IMR-90 (cell line): ENCODE results near the gene ENPP3. TPM values are rescaled to one million over a fixed set of nuclear protein-coding genes. Genes with fewer than 3 reads are reported as not detected.

ENCODE experiments used
- ATAC-seq: fragments of 200-7000 bp; cut with Tn5 transposase; 2 replicates; pipeline ENCODE4 v1.9.1; 2020; ENCODE audit warnings: low read depth, mild to moderate bottlenecking, moderate library complexity
- BruUV-seq: library from RNA; stranded (reverse); fragments of 400-500 nt; replicated peaks from 2 replicates; lab custom pipeline; 2021; lab: Mats Ljungman, UMichigan
- CTCF ChIA-PET: fragments of 300-600 bp; formaldehyde crosslinking; extraction: SDS; loops from one replicate; lab custom pipeline; 2021; ENCODE audit warnings: antibody characterized with exemption; lab: Yijun Ruan, JAX
- POLR2A ChIA-PET: fragments of 300-600 bp; sonication (Branson Sonifier 250); formaldehyde crosslinking; loops from one replicate; lab custom pipeline; 2022; ENCODE audit warnings: antibody characterized with exemption; ENCODE audit not compliant: unreplicated experiment; lab: Charles Lee
- DNase-seq: peaks from one replicate; pipeline ENCODE4 v3.0.0; 2013
- H2AFZ ChIP-seq: replicated peaks from 2 replicates; pipeline ENCODE3; 2013; ENCODE audit warnings: low read length, mild to moderate bottlenecking; ENCODE audit not compliant: poor library complexity
- H2AK5ac ChIP-seq: 2 replicates; pipeline ENCODE4 v1.6.1; 2013; ENCODE audit warnings: low read depth, low read length, inconsistent platforms
- H2AK9ac ChIP-seq: replicated peaks from 2 replicates; pipeline ENCODE3; 2013; ENCODE audit warnings: mild to moderate bottlenecking, low read depth, low read length, moderate library complexity; ENCODE audit not compliant: poor library complexity
- H2BK120ac ChIP-seq: 2 replicates; pipeline ENCODE4 v1.6.1; 2013; ENCODE audit warnings: low read depth, low read length, inconsistent platforms
- H2BK15ac ChIP-seq: 3 replicates; pipeline ENCODE4 v1.6.1; 2013; ENCODE audit warnings: low read depth, low read length, inconsistent platforms
- H2BK20ac ChIP-seq: 2 replicates; pipeline ENCODE4 v1.6.1; 2013; ENCODE audit warnings: low read depth, mild to moderate bottlenecking, inconsistent platforms, low read length, moderate library complexity
- H2BK5ac ChIP-seq: 2 replicates; pipeline ENCODE4 v1.6.1; 2013; ENCODE audit warnings: mild to moderate bottlenecking, low read depth, low read length, inconsistent platforms; ENCODE audit not compliant: poor library complexity, severe bottlenecking
- H3K14ac ChIP-seq: replicated peaks from 2 replicates; pipeline ENCODE4 v1.6.1; 2013; ENCODE audit warnings: low read depth, low read length, inconsistent platforms
- H3K18ac ChIP-seq: 2 replicates; pipeline ENCODE4 v1.6.1; 2013; ENCODE audit warnings: low read depth, low read length, control low read depth
- H3K23ac ChIP-seq: 2 replicates; pipeline ENCODE4 v1.6.1; 2013; ENCODE audit warnings: low read depth, low read length, inconsistent platforms
- H3K27ac ChIP-seq: 2 replicates; pipeline ENCODE4 v1.5.1; 2013; ENCODE audit warnings: mild to moderate bottlenecking, control low read depth, low read length; ENCODE audit not compliant: insufficient read depth
- H3K27me3 ChIP-seq: 2 replicates; pipeline ENCODE4 v1.6.1; 2013; ENCODE audit warnings: low read length; ENCODE audit not compliant: control insufficient read depth, insufficient read depth
- H3K36me3 ChIP-seq: 2 replicates; pipeline ENCODE4 v1.6.1; 2013; ENCODE audit warnings: low read length, mixed read lengths; ENCODE audit not compliant: control insufficient read depth, insufficient read depth
- H3K4ac ChIP-seq: 2 replicates; pipeline ENCODE4 v1.6.1; 2013; ENCODE audit warnings: low read depth, low read length, inconsistent platforms
- H3K4me1 ChIP-seq: 2 replicates; pipeline ENCODE4 v1.6.1; 2013; ENCODE audit warnings: low read length, mixed read lengths; ENCODE audit not compliant: control insufficient read depth, insufficient read depth
- H3K4me2 ChIP-seq: 2 replicates; pipeline ENCODE4 v1.6.1; 2013; ENCODE audit warnings: low read depth, mild to moderate bottlenecking, control low read depth, low read length, moderate library complexity
- H3K4me3 ChIP-seq: 2 replicates; pipeline ENCODE4 v1.5.1; 2013; ENCODE audit warnings: low read depth, mild to moderate bottlenecking, control low read depth, low read length, moderate library complexity; ENCODE audit not compliant: insufficient read depth
- H3K56ac ChIP-seq: 2 replicates; pipeline ENCODE4 v1.6.1; 2013; ENCODE audit warnings: low read length, inconsistent platforms; ENCODE audit not compliant: insufficient read depth; ENCODE audit errors: extremely low read depth
- H3K79me1 ChIP-seq, 2 experiments: 2 replicates each; pipeline ENCODE4 v1.6.1; 2013; ENCODE audit warnings: low read length in 2 of 2, inconsistent platforms in 1 of 2, low read depth in 1 of 2
- H3K9ac ChIP-seq: 2 replicates; pipeline ENCODE4 v1.6.1; 2013; ENCODE audit warnings: low read depth, low read length, control low read depth
- H3K9me1 ChIP-seq: 2 replicates; pipeline ENCODE4 v1.6.1; 2013; ENCODE audit warnings: low read length, inconsistent platforms; ENCODE audit not compliant: insufficient read depth
- H3K9me3 ChIP-seq: 2 replicates; pipeline ENCODE4 v1.6.1; 2013; ENCODE audit warnings: low read length; ENCODE audit not compliant: control insufficient read depth, insufficient read depth
- H4K20me1 ChIP-seq: 2 replicates; pipeline ENCODE4 v1.6.1; 2013; ENCODE audit warnings: low read length, inconsistent platforms; ENCODE audit not compliant: insufficient read depth
- H4K5ac ChIP-seq: 2 replicates; pipeline ENCODE4 v1.6.1; 2013; ENCODE audit warnings: mild to moderate bottlenecking, low read depth, low read length, control low read depth
- H4K8ac ChIP-seq, 2 experiments: 2 replicates each; pipeline ENCODE4 v1.6.1; 2013; ENCODE audit warnings: low read depth in 2 of 2, low read length in 2 of 2, control low read depth in 1 of 2, inconsistent platforms in 1 of 2
- H4K91ac ChIP-seq: 2 replicates; pipeline ENCODE4 v1.6.1; 2013; ENCODE audit warnings: low read depth, low read length, inconsistent platforms; ENCODE audit not compliant: insufficient read depth
- BHLHE40 ChIP-seq: fragments of 150-350 bp; IDR thresholded peaks from 2 replicates; pipeline ENCODE4 v1.6.1; 2016; ENCODE audit warnings: mild to moderate bottlenecking, low read depth, low read length
- CEBPB ChIP-seq: IDR thresholded peaks from 2 replicates; pipeline ENCODE4 v1.6.1; 2012; ENCODE audit warnings: low read depth, low read length, improper control_type of control experiment
- CHD1 ChIP-seq: IDR thresholded peaks from 2 replicates; pipeline ENCODE4 v1.6.1; 2012; ENCODE audit warnings: low read depth, low read length, improper control_type of control experiment
- CTCF ChIP-seq: conservative IDR thresholded peaks from 2 replicates; pipeline ENCODE4 v1.5.1; 2012; ENCODE audit warnings: mild to moderate bottlenecking, low read depth, low read length, improper control_type of control experiment
- ELK1 ChIP-seq: fragments of 150-350 bp; IDR thresholded peaks from 2 replicates; pipeline ENCODE4 v1.6.1; 2016; ENCODE audit warnings: low read depth, mild to moderate bottlenecking, low read length, moderate library complexity, borderline replicate concordance
- FOS ChIP-seq: fragments of 150-350 bp; IDR thresholded peaks from 2 replicates; pipeline ENCODE4 v1.6.1; 2016; ENCODE audit warnings: low read depth, low read length
- MAFK ChIP-seq: IDR thresholded peaks from 2 replicates; pipeline ENCODE4 v1.6.1; 2012; ENCODE audit warnings: low read depth, low read length, improper control_type of control experiment
- MAZ ChIP-seq: IDR thresholded peaks from 2 replicates; pipeline ENCODE4 v1.6.1; 2012; ENCODE audit warnings: low read depth, mild to moderate bottlenecking, low read length, improper control_type of control experiment, moderate library complexity, borderline replicate concordance
- MXI1 ChIP-seq: IDR thresholded peaks from 2 replicates; pipeline ENCODE4 v1.6.1; 2012; ENCODE audit warnings: low read depth, mild to moderate bottlenecking, low read length, moderate library complexity, borderline replicate concordance
- NFE2L2 ChIP-seq: fragments of 150-350 bp; IDR thresholded peaks from 2 replicates; pipeline ENCODE4 v1.6.1; 2016; ENCODE audit warnings: low read depth, mild to moderate bottlenecking, low read length
- POLR2A ChIP-seq: IDR thresholded peaks from 2 replicates; pipeline ENCODE4 v1.6.1; 2012; ENCODE audit warnings: mild to moderate bottlenecking, low read depth, low read length
- RAD21 ChIP-seq: IDR thresholded peaks from 2 replicates; pipeline ENCODE4 v1.6.1; 2012; ENCODE audit warnings: low read length, improper control_type of control experiment
- RCOR1 ChIP-seq: IDR thresholded peaks from 2 replicates; pipeline ENCODE4 v1.6.1; 2012; ENCODE audit warnings: mild to moderate bottlenecking, low read length, improper control_type of control experiment; ENCODE audit not compliant: insufficient replicate concordance
- RFX5 ChIP-seq: IDR thresholded peaks from 2 replicates; pipeline ENCODE4 v1.8.0; 2012; ENCODE audit warnings: low read depth, mild to moderate bottlenecking, low read length, moderate library complexity
- SMC3 ChIP-seq: fragments of 150-350 bp; IDR thresholded peaks from 2 replicates; pipeline ENCODE4 v1.6.1; 2016; ENCODE audit warnings: low read depth, mild to moderate bottlenecking, antibody characterized with exemption, low read length, moderate library complexity
- USF2 ChIP-seq: fragments of 150-350 bp; IDR thresholded peaks from 2 replicates; pipeline ENCODE4 v1.6.1; 2017; ENCODE audit warnings: mild to moderate bottlenecking, antibody characterized with exemption, low read length, low read depth
- WGBS, 2 experiments: methylation state at CpG; one replicate each; pipeline versions ENCODE4 v1.1.5 to v1.1.7; 2013; ENCODE audit warnings: missing lambda C conversion rate in 2 of 2; ENCODE audit not compliant: insufficient read length in 1 of 2; ENCODE audit errors: extremely low coverage in 2 of 2; 5-methylcytosine and 5-hydroxymethylcytosine counted together
- dilution Hi-C: fragments of 300-500 bp; cut with HindIII; formaldehyde crosslinking; loops from one replicate; pipeline ENCODE4 v1.14.3; 2018; ENCODE audit warnings: low sequenced_read_pairs; ENCODE audit not compliant: unreplicated experiment
- in situ Hi-C: fragments of 300-500 bp; cut with MboI; formaldehyde crosslinking; loops from 3 replicates; pipeline ENCODE4 v1.14.3; 2019; ENCODE audit warnings: low sequenced_read_pairs, inconsistent platforms, mixed read lengths
- intact Hi-C: fragments of 100-400 bp; cut with micrococcal nuclease; formaldehyde crosslinking; loops from 2 replicates; pipeline ENCODE4 v1.10.0; 2022
- polyA plus RNA-seq, 3 experiments: library from polyadenylated mRNA; depleted of rRNA; stranded (reverse); fragments of >200 nt; gene quantifications; 2 replicates each; pipeline ENCODE4 v1.2.3, GENCODE V29; 2012; ENCODE audit warnings: low replicate concordance in 1 of 3
- total RNA-seq: library from RNA; depleted of rRNA; stranded (reverse); fragments of >200 nt; gene quantifications from 2 replicates; pipeline ENCODE4 v1.2.3, GENCODE V29; 2012

Gene ENPP3
- total and polyA plus RNA-seq, 2 of the 4 experiments (the other 2 are of a cell fraction): under 0.01 to 0.05 TPM

- intact Hi-C loops (no loop called here), dilution Hi-C loops (no loop called here), in situ Hi-C loops (no loop called here)
- Histone ChIP-seq H3K27ac (no peak overlapping the region), H3K56ac (no peak overlapping the region), H3K4me1 (no peaks in the 10 kb centered on the region), H3K9me3 (no peaks in the 10 kb centered on the region), H2AFZ (no peak overlapping the region), H2BK120ac (no peak overlapping the region), H4K20me1 (no peaks in the 10 kb centered on the region), H3K4me3 (no peak overlapping the region), H4K5ac (no peak overlapping the region), H3K9me1 (no peaks in the 10 kb centered on the region), H2BK15ac (no peak overlapping the region), H2AK5ac (no peak overlapping the region), H3K79me1 (no peaks in the 10 kb centered on the region), H4K91ac (no peak overlapping the region), H2AK9ac (no peak overlapping the region), H3K4me2 (no peak overlapping the region), H3K18ac (no peak overlapping the region), H3K36me3 (no peaks in the 10 kb centered on the region), H3K4ac (no peak overlapping the region), H2BK5ac (no peak overlapping the region), H3K27me3 (peaks cover 8% of the 10 kb centered on the region; the same call in 1 of the 2 replicates), H3K9ac (no peak overlapping the region), H4K8ac (no peak overlapping the region), H2BK20ac (no peak overlapping the region), H3K14ac (no peak overlapping the region), H3K23ac (no peak overlapping the region)
- CTCF ChIA-PET: interaction anchor here (0.5 to 0.6 kb wide), 2 partner anchors 16 to 269 kb away, joined by 3 read pairs; no protein-coding TSS in a partner anchor
- TF ChIP-seq CTCF (no peak), CEBPB (no peak), SMC3 (no peak), USF2 (no peak), CHD1 (no peak), RFX5 (no peak), POLR2A (no peak), FOS (no peak), RAD21 (no peak), MXI1 (no peak), MAZ (no peak), ELK1 (no peak), BHLHE40 (no peak), RCOR1 (no peak), NFE2L2 (no peak), MAFK (no peak)
- POLR2A ChIA-PET: no interaction called here
- DNase-seq (no peak), ATAC-seq (no peak)
- BruUV-seq: no TSS peak
- no CpG with 5 or more reads among the region's 2 CpGs for WGBS, 2 experiments
These were observed 8.7 kb downstream of the ENPP3 start for GRCh38 chr6:131645846-131646245.
